K562 (cell line): ENCODE measurements around the gene PGAP3. TPM values are rescaled to one million over a fixed set of nuclear protein-coding genes. Genes with fewer than 3 reads are reported as not detected.

ENCODE experiments used
- ARID2 ChIP-seq: fragments of 450-650 bp; IDR thresholded peaks from 2 replicates; pipeline ENCODE4 v1.6.1; 2017; ENCODE audit warnings: antibody characterized with exemption, mild to moderate bottlenecking
- ESRRB ChIP-seq: fragments of 250-450 bp; sonication (Bioruptor Pico); IDR thresholded peaks from 2 replicates; pipeline ENCODE4 v1.5.0; 2020; ENCODE audit warnings: mild to moderate bottlenecking, moderate library complexity, borderline replicate concordance
- ILF3 ChIP-seq: fragments of 450-650 bp; IDR thresholded peaks from 2 replicates; pipeline ENCODE4 v1.6.1; 2018; ENCODE audit warnings: antibody characterized with exemption, mild to moderate bottlenecking, moderate library complexity, borderline replicate concordance
- KDM4B ChIP-seq, 2 experiments: fragments of 450-650 bp in 1 of 2; sonication (generic) in 1 of 2; IDR thresholded peaks; 2 replicates each; pipeline ENCODE4 v1.6.1; 2016 to 2017; ENCODE audit warnings: borderline replicate concordance in 2 of 2, antibody characterized with exemption in 1 of 2, low read depth in 1 of 2, mild to moderate bottlenecking in 1 of 2
- KHSRP ChIP-seq: fragments of 450-650 bp; IDR thresholded peaks from 2 replicates; pipeline ENCODE4 v1.6.1; 2017
- NCOA1 ChIP-seq: fragments of 450-650 bp; IDR thresholded peaks from 2 replicates; pipeline ENCODE4 v1.6.1; 2016; ENCODE audit warnings: low read depth
- NCOA6 ChIP-seq: fragments of 450-650 bp; IDR thresholded peaks from 2 replicates; pipeline ENCODE4 v1.6.1; 2017; ENCODE audit warnings: mild to moderate bottlenecking
- NONO ChIP-seq, 2 experiments: fragments of 200-400 bp in 1 of 2; fragments of 450-650 bp in 1 of 2; formaldehyde crosslinking in 1 of 2; IDR thresholded peaks; 2 replicates each; pipeline ENCODE4 v1.6.1; 2017; ENCODE audit warnings: low read depth in 2 of 2, mild to moderate bottlenecking in 2 of 2, moderate library complexity in 2 of 2, low read length in 1 of 2
- NUFIP1 ChIP-seq: fragments of 450-650 bp; IDR thresholded peaks from 2 replicates; pipeline ENCODE4 v1.6.1; 2018; ENCODE audit not compliant: partially characterized antibody
- REST ChIP-seq, 2 experiments: fragments of 450-650 bp; formaldehyde crosslinking in 1 of 2; IDR thresholded peaks; 2 replicates each; pipeline versions ENCODE4 v1.4.0 to v1.6.1; 2014 to 2020; ENCODE audit warnings: mild to moderate bottlenecking in 2 of 2, borderline replicate concordance in 1 of 2, low read depth in 1 of 2
- SMAD2 ChIP-seq: fragments of 150-350 bp; IDR thresholded peaks from 2 replicates; pipeline ENCODE4 v1.6.1; 2014; ENCODE audit warnings: low read depth, mild to moderate bottlenecking, low read length
- SNAPC5 ChIP-seq: fragments of 250-450 bp; sonication (Bioruptor Pico); IDR thresholded peaks from 2 replicates; pipeline ENCODE4 v1.8.0; 2021; ENCODE audit warnings: moderate library complexity, mild to moderate bottlenecking, inconsistent platforms
- TEAD1 ChIP-seq, 2 experiments: fragments of 450-650 bp in 1 of 2; sonication (generic) in 1 of 2; formaldehyde crosslinking; IDR thresholded peaks; 2 replicates each; pipeline versions ENCODE4 v1.4.0 to v1.8.0; 2020 to 2022; ENCODE audit warnings: mild to moderate bottlenecking in 2 of 2, missing genetic modification reagents in 1 of 2
- VEZF1 ChIP-seq: fragments of 200-800 bp; sonication (Bioruptor generic); IDR thresholded peaks from 2 replicates; pipeline ENCODE4 v1.6.1; 2017; ENCODE audit warnings: missing genetic modification characterization, missing compliant biosample characterization
- ZEB2 ChIP-seq: fragments of 450-650 bp; IDR thresholded peaks from 2 replicates; pipeline ENCODE4 v1.6.1; 2016
- ZNF174 ChIP-seq: fragments of 250-450 bp; sonication (Bioruptor Pico); IDR thresholded peaks from 2 replicates; pipeline ENCODE4 v1.4.0; 2020; ENCODE audit warnings: mild to moderate bottlenecking
- ZNF507 ChIP-seq: conservative IDR thresholded peaks from 2 replicates; pipeline ENCODE4 v1.6.1; 2017; ENCODE audit warnings: missing genetic modification characterization, missing compliant biosample characterization
- ZNF76 ChIP-seq: fragments of 250-450 bp; sonication (Bioruptor Pico); IDR thresholded peaks from 2 replicates; pipeline ENCODE4 v1.4.0; 2020; ENCODE audit warnings: mild to moderate bottlenecking, moderate library complexity, borderline replicate concordance
- ZNF785 ChIP-seq: fragments of 250-450 bp; sonication (Bioruptor Pico); IDR thresholded peaks from 2 replicates; pipeline ENCODE4 v1.4.0; 2020; ENCODE audit warnings: mild to moderate bottlenecking
- polyA plus RNA-seq, 8 experiments: library from polyadenylated mRNA; depleted of rRNA in 4 of 8; stranded (reverse) in 5 of 8; unstranded in 3 of 8; fragments of >200 nt; fragmentation: Nextera tagmentation in 2 of 8; fragmentation: Illumina TruSeq in 1 of 8; extraction: Ambion mirVana in 2 of 8; extraction: Trizol in 1 of 8; gene quantifications; 2 replicates each; pipeline versions ENCODE4 v1.2.1 to v1.2.3, GENCODE V29; 2011 to 2014; ENCODE audit warnings: inconsistent platforms in 1 of 8, missing spikeins in 1 of 8
- total RNA-seq, 7 experiments: library from RNA; depleted of rRNA in 6 of 7; stranded (reverse); fragments of >200 nt in 6 of 7; fragmentation: Illumina TruSeq in 2 of 7; extraction: Trizol in 2 of 7; gene quantifications; 2 replicates each; pipeline versions ENCODE4 v1.2.1 to v1.2.3, GENCODE V29; 2011 to 2021; ENCODE audit warnings: low replicate concordance in 1 of 7

PGAP3 gene
- total and polyA plus RNA-seq, 9 of the 15 experiments (the other 6 are each of a cell fraction or from before 2014, with no cell fraction given), result 0.38 to 9.4 (median 4.5) TPM

- TF ChIP-seq TEAD1 (CRISPR knock-in tag; IDR thresholded peaks at IDR 0.05) (no peak; a peak in 2 of 4 replicates), SNAPC5 (CRISPR knock-in tag) (no peak), ZNF507 (tag) (no peak), NCOA6 (no peak), ZNF76 (CRISPR knock-in tag) (0 out of 2 replicates have a peak, but pooled peaks have one; percentile 31), NCOA1 (peak; percentile 39; the same call in 1 of the 2 replicates), REST (IDR thresholded peaks at IDR 0.05; ENCODE audit: borderline replicate concordance) (peak; percentile 72), REST (CRISPR knock-in tag; IDR thresholded peaks at IDR 0.05; ENCODE audit: low read depth) (no peak), ZNF174 (CRISPR knock-in tag) (no peak), KDM4B (IDR thresholded peaks at IDR 0.05; ENCODE audit: borderline replicate concordance in 2 of 2, low read depth in 1 of 2) (no peak), SMAD2 (no peak), NUFIP1 (peak; percentile 73), KHSRP (no peak), ESRRB (CRISPR knock-in tag) (no peak), VEZF1 (CRISPR knock-in tag) (peak; percentile 64), NONO (IDR thresholded peaks at IDR 0.05; ENCODE audit: low read depth in 2 of 2, low read length in 1 of 2) (peak in 1 of 2 experiments; percentile 54; a peak in 1 of 4 replicates), ZEB2 (peak; percentile 92), ARID2 (no peak), ILF3 (no peak), ZNF785 (CRISPR knock-in tag) (no peak)
These were observed 37.7 kb downstream of the PGAP3 start (continued) for GRCh38 chr17:39650121-39650579.
